Progenitor cell of endocrine pancreas (in vitro differentiated cells): ENCODE measurements around the gene LAMA3. TPM values are rescaled to one million over a fixed set of nuclear protein-coding genes. Genes with fewer than 3 reads are reported as not detected.

Experiments
- DNase-seq: peaks from one replicate; pipeline ENCODE4 v3.0.0; 2021; ENCODE audit warnings: low spot score; ENCODE audit not compliant: unreplicated experiment
- H3K27ac Mint-ChIP-seq: 2 replicates; pipeline ENCODE4 v1.8.0; 2021; ENCODE audit warnings: mild to moderate bottlenecking, moderate library complexity, mixed read lengths
- H3K27me3 Mint-ChIP-seq: 2 replicates; pipeline ENCODE4 v1.8.0; 2021; ENCODE audit warnings: mixed read lengths
- H3K36me3 Mint-ChIP-seq: 2 replicates; pipeline ENCODE4 v1.8.0; 2022; ENCODE audit warnings: mixed read lengths; ENCODE audit not compliant: insufficient read depth
- H3K4me1 Mint-ChIP-seq: 2 replicates; pipeline ENCODE4 v1.8.0; 2021; ENCODE audit warnings: low read depth, mixed read lengths
- H3K4me3 Mint-ChIP-seq: 2 replicates; pipeline ENCODE4 v1.8.0; 2021; ENCODE audit warnings: low read depth, mild to moderate bottlenecking, moderate library complexity, mixed read lengths
- H3K9me3 Mint-ChIP-seq: 2 replicates; pipeline ENCODE4 v1.8.0; 2021; ENCODE audit warnings: low read depth, mixed read lengths
- total RNA-seq: library from RNA; stranded (reverse); gene quantifications from 2 replicates; pipeline ENCODE4 v1.2.1, GENCODE V29; 2021
- TF ChIP-seq, protein P1 (sequence below): fragments of 200-600 bp; sonication (generic); IDR thresholded peaks from one replicate; pipeline ENCODE4 v1.5.0; 2021; ENCODE audit warnings: antibody characterized with exemption, mild to moderate bottlenecking; ENCODE audit not compliant: unreplicated experiment

The LAMA3 gene
- total RNA-seq, 1 donor from 2014 or later = 0.84 TPM

GRCh38 chr18:23724681-23725080 is 35.4 kb downstream of the LAMA3 start:
- TF ChIP-seq, protein P1, sequence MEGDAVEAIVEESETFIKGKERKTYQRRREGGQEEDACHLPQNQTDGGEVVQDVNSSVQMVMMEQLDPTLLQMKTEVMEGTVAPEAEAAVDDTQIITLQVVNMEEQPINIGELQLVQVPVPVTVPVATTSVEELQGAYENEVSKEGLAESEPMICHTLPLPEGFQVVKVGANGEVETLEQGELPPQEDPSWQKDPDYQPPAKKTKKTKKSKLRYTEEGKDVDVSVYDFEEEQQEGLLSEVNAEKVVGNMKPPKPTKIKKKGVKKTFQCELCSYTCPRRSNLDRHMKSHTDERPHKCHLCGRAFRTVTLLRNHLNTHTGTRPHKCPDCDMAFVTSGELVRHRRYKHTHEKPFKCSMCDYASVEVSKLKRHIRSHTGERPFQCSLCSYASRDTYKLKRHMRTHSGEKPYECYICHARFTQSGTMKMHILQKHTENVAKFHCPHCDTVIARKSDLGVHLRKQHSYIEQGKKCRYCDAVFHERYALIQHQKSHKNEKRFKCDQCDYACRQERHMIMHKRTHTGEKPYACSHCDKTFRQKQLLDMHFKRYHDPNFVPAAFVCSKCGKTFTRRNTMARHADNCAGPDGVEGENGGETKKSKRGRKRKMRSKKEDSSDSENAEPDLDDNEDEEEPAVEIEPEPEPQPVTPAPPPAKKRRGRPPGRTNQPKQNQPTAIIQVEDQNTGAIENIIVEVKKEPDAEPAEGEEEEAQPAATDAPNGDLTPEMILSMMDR = no peak
- H3K4me1 Mint-ChIP-seq = peaks cover 7% of the 10 kb centered on the region
- no peak overlapping the region for H3K27ac Mint-ChIP-seq
- no peak overlapping the region for H3K4me3 Mint-ChIP-seq
- no peaks in the 10 kb centered on the region for H3K36me3 Mint-ChIP-seq
- H3K27me3 Mint-ChIP-seq = peaks cover 4% of the 10 kb centered on the region
- H3K9me3 Mint-ChIP-seq = no peaks in the 10 kb centered on the region
- DNase-seq = no peak

GRCh38 chr18:23725351-23725750 is 36.1 kb downstream of the LAMA3 start:
- peaks cover 4% of the 10 kb centered on the region for H3K27me3 Mint-ChIP-seq
- DNase-seq = no peak
- TF ChIP-seq, protein P1 = no peak
- H3K36me3 Mint-ChIP-seq = no peaks in the 10 kb centered on the region
- H3K9me3 Mint-ChIP-seq = no peaks in the 10 kb centered on the region
- H3K4me3 Mint-ChIP-seq = no peak overlapping the region
- no peak overlapping the region for H3K27ac Mint-ChIP-seq
- H3K4me1 Mint-ChIP-seq = peaks cover 7% of the 10 kb centered on the region

GRCh38 chr18:23725827-23726661 is 36.8 kb downstream of the LAMA3 start:
- Mint-ChIP-seq H3K36me3 (no peaks in the 10 kb centered on the region), H3K27me3 (peaks cover 5% of the 10 kb centered on the region), H3K4me3 (no peak overlapping the region), H3K27ac (no peak overlapping the region), H3K9me3 (no peaks in the 10 kb centered on the region), H3K4me1 (peaks cover 7% of the 10 kb centered on the region)
- no peak for DNase-seq
- TF ChIP-seq, protein P1 = no peak

GRCh38 chr18:23727707-23728493 is 38.6 kb downstream of the LAMA3 start:
- Mint-ChIP-seq H3K4me1 (peaks cover 1% of the 10 kb centered on the region), H3K36me3 (no peaks in the 10 kb centered on the region), H3K9me3 (no peaks in the 10 kb centered on the region), H3K27me3 (peaks cover 13% of the 10 kb centered on the region), H3K27ac (no peak overlapping the region), H3K4me3 (no peak overlapping the region)
- no peak for DNase-seq
- TF ChIP-seq, protein P1 = no peak

- peaks cover 23% of the 10 kb centered on the region for H3K27me3 Mint-ChIP-seq
- H3K27ac Mint-ChIP-seq = no peak overlapping the region
- no peaks in the 10 kb centered on the region for H3K9me3 Mint-ChIP-seq
- no peaks in the 10 kb centered on the region for H3K36me3 Mint-ChIP-seq
- H3K4me1 Mint-ChIP-seq = peaks cover 1% of the 10 kb centered on the region
- TF ChIP-seq, protein P1 = no peak
- DNase-seq = no peak
- no peak overlapping the region for H3K4me3 Mint-ChIP-seq
These were observed 41.6 kb downstream of the LAMA3 start for GRCh38 chr18:23730857-23731256.
